Skeletal muscle satellite cell (primary cell): ENCODE measurements around the gene TNFRSF14.

ENCODE experiments used
- H3K27me3 ChIP-seq: 2 replicates; pipeline ENCODE4 v1.7.0; 2013; ENCODE audit warnings: low read length; ENCODE audit not compliant: control insufficient read depth, insufficient read depth
- H3K36me3 ChIP-seq: 2 replicates; pipeline ENCODE4 v1.7.0; 2013; ENCODE audit warnings: mild to moderate bottlenecking, control low read depth, low read length; ENCODE audit not compliant: insufficient read depth
- H3K4me1 ChIP-seq: 2 replicates; pipeline ENCODE4 v1.7.0; 2013; ENCODE audit warnings: low read length; ENCODE audit not compliant: control insufficient read depth, insufficient read depth
- H3K4me2 ChIP-seq: 2 replicates; pipeline ENCODE4 v1.7.0; 2013; ENCODE audit warnings: mild to moderate bottlenecking, low read length
- H3K4me3 ChIP-seq: 2 replicates; pipeline ENCODE4 v1.7.0; 2013; ENCODE audit warnings: low read length
- H3K9ac ChIP-seq: 2 replicates; pipeline ENCODE4 v1.7.0; 2013; ENCODE audit warnings: mild to moderate bottlenecking, low read depth, low read length, moderate library complexity
- H3K9me3 ChIP-seq: replicated peaks from 2 replicates; pipeline ENCODE4 v1.7.0; 2013; ENCODE audit warnings: mild to moderate bottlenecking, control low read depth, low read length

Gene TNFRSF14

GRCh38 chr1:2523891-2524609 lies 32.1 kb upstream of the TNFRSF14 start:
- H3K27me3 ChIP-seq = no peaks in the 10 kb centered on the region
- H3K36me3 ChIP-seq = peaks cover 22% of the 10 kb centered on the region
- peaks cover 44% of the 10 kb centered on the region for H3K4me1 ChIP-seq
- no peaks in the 10 kb centered on the region for H3K9me3 ChIP-seq
- H3K4me3 ChIP-seq = peak overlapping the region; percentile 98
- no peak overlapping the region for H3K9ac ChIP-seq
- peak overlapping the region; percentile 94 for H3K4me2 ChIP-seq

DNA sequence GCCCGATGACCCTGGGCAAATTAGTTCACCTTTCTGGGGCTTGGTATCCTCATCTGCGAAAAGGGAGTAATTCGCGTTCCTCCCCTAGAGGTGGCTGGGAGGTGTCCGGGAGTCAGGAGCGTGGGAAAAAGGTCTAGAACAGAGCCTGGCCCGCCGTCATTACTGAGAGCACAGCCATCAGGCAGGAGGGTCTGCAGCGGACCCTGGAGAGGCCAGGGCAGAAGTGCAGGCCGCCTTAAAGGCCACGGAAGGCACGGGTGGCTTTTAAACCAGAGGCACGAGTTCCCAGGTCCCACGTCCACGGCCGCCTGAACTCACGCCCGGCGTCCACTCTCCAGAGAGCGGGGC lies 30.6 kb upstream of the TNFRSF14 start:
- Histone ChIP-seq H3K27me3 (no peaks in the 10 kb centered on the region), H3K9me3 (no peaks in the 10 kb centered on the region), H3K36me3 (peaks cover 11% of the 10 kb centered on the region), H3K4me3 (peak overlapping the region; percentile 98), H3K4me2 (peak overlapping the region; percentile 94), H3K4me1 (peaks cover 50% of the 10 kb centered on the region), H3K9ac (peak overlapping the region; percentile 96)

- no peaks in the 10 kb centered on the region for H3K9me3 ChIP-seq
- peaks cover 56% of the 10 kb centered on the region for H3K4me1 ChIP-seq
- peaks cover 4% of the 10 kb centered on the region for H3K36me3 ChIP-seq
- peak within 1 kb of the TSS; percentile 98 for H3K4me3 ChIP-seq
- peak within 1 kb of the TSS; percentile 96 for H3K9ac ChIP-seq
- H3K27me3 ChIP-seq = no peaks in the 10 kb centered on the region
- H3K4me2 ChIP-seq = peak within 1 kb of the TSS; percentile 94
Observed at GRCh38 chr1:2525920-2526823, 30.0 kb upstream of the TNFRSF14 start, which contains the start of gene PANK4. PANK4 (minus strand) TSS chr1:2526596; CDS start chr1:2526587, 9 bp downstream.

GRCh38 chr1:2526824-2527555 lies 29.2 kb upstream of the TNFRSF14 start:
- peaks cover 63% of the 10 kb centered on the region for H3K4me1 ChIP-seq
- H3K27me3 ChIP-seq = no peaks in the 10 kb centered on the region
- peak overlapping the region; percentile 86 for H3K4me2 ChIP-seq
- no peak overlapping the region for H3K9ac ChIP-seq
- no peaks in the 10 kb centered on the region for H3K36me3 ChIP-seq
- H3K9me3 ChIP-seq = no peaks in the 10 kb centered on the region
- peak overlapping the region; percentile 98 for H3K4me3 ChIP-seq

GRCh38 chr1:2527556-2527860 lies 28.7 kb upstream of the TNFRSF14 start:
- Histone ChIP-seq H3K4me1 (peaks cover 68% of the 10 kb centered on the region), H3K4me3 (no peak overlapping the region), H3K9ac (no peak overlapping the region), H3K4me2 (no peak overlapping the region), H3K36me3 (no peaks in the 10 kb centered on the region), H3K9me3 (no peaks in the 10 kb centered on the region), H3K27me3 (no peaks in the 10 kb centered on the region)

DNA sequence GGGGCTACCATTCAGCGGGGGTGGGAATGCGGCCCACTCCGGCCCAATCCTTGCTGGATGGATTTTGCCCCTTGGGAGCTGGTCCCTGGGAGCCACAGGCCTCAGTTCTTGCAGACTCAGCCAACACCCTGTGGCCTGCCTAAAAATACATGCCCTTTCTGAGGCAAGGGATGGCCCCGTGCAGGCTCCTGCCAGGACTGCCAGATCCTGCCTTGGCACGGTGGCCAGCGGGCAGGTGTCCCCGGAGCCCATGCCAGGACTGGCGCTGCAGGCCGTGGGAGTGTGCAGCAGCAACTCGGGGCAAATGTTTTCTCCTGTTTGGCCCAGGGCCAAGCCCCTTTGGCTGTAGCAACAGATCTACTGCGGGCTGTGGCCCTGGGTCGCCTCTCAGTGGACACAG lies 28.2 kb upstream of the TNFRSF14 start:
- no peak overlapping the region for H3K4me3 ChIP-seq
- H3K9ac ChIP-seq = no peak overlapping the region
- no peak overlapping the region for H3K4me2 ChIP-seq
- no peaks in the 10 kb centered on the region for H3K27me3 ChIP-seq
- peaks cover 72% of the 10 kb centered on the region for H3K4me1 ChIP-seq
- no peaks in the 10 kb centered on the region for H3K9me3 ChIP-seq
- no peaks in the 10 kb centered on the region for H3K36me3 ChIP-seq

GRCh38 chr1:2528611-2528965 lies 27.6 kb upstream of the TNFRSF14 start:
- Histone ChIP-seq H3K9ac (no peak overlapping the region), H3K36me3 (no peaks in the 10 kb centered on the region), H3K9me3 (no peaks in the 10 kb centered on the region), H3K4me3 (no peak overlapping the region), H3K4me2 (peak overlapping the region; percentile 79), H3K4me1 (peaks cover 72% of the 10 kb centered on the region), H3K27me3 (no peaks in the 10 kb centered on the region)

DNA sequence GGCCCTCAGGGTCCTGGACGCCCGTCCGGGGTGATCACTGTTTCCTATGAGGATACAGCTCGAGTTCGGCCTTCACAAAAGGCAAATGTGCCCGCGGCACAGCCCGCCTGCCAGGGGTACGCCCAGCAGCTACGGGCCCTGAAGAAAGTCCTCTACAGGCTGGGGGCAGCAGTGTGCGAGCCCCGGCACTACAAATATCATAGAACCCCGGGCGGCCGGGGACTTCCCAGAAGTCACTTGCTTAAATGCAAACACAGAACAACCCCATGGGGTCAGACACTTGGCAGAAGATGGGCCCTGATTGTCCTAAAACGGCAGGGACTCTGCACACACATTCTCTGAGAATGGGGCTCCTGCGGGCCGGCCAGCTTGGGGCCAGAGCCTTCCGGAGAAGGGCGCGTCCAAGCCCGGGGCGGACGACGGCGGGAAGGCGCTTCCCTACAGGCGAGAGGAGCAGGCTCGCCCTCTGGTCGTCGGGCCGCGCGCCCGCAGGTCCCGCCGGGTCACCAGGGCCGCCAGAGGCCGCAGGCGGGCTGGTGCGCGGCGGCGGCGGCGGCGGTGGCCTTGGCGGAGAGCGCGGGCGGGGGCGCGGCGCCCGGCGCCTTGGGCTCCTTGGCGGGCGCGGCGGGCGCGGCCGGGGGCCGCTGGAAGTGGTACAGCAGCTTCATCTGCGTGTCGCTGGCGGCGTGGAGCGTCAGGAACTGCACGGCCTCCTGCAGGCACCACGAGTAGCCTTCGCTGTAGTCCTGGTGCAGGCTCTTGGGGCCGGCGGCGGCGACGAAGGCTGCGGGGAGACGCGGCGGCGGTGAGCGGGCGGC lies 27.0 kb upstream of the TNFRSF14 start:
- Histone ChIP-seq H3K36me3 (no peaks in the 10 kb centered on the region), H3K27me3 (no peaks in the 10 kb centered on the region), H3K4me1 (peaks cover 76% of the 10 kb centered on the region), H3K4me2 (peak overlapping the region; percentile 79), H3K9me3 (no peaks in the 10 kb centered on the region), H3K9ac (no peak overlapping the region), H3K4me3 (no peak overlapping the region)

GRCh38 chr1:2529784-2530512 lies 26.2 kb upstream of the TNFRSF14 start, which contains the start of gene HES5:
HES5 (minus strand) TSS chr1:2530263; CDS start chr1:2530164, 99 bp downstream.
- no peaks in the 10 kb centered on the region for H3K36me3 ChIP-seq

DNA sequence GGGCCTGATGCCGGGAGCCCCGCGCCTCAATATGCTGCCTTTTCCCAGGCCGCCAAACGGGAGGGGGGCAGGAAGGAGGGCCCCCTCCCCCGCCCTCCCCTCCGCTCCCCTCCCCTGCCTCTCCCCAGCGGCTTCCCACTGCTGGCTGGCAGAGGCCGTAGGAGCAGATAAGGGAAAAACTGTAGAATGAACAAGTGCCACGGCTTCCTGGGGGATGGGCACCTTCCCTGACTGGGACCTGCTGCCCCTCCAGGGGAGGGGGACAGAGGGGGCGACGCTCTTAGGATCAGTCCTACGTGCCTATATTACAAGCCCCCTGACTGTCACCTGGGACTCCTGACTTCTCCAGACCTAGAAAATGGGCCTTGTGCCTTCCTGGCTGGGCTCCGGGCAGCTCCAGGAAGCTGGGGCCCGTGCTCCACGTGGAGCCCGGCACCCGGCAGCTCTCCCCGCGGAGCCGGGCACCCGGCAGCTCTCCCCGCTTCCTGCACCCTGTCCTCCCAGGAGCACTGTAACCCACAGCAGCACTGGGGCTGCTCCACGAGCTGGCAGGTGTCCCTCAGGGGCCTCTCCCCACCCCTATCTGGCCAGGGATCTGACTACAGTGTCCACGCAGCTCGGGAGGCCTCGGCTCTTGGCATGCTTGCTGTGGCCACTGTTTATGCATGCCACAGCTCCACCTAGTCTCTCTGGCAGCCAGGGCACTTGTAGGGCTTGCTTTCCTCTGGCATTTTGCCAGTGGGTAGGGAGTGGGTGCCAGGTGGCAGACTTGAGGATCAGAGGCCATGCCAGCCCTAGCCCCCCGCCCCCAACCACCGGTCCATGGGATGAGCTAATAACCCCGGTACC lies 25.4 kb upstream of the TNFRSF14 start:
- Histone ChIP-seq H3K36me3 (no peaks in the 10 kb centered on the region), H3K9ac (no peak overlapping the region), H3K4me3 (no peak overlapping the region), H3K4me1 (peaks cover 79% of the 10 kb centered on the region), H3K27me3 (no peaks in the 10 kb centered on the region), H3K4me2 (peak overlapping the region; percentile 79), H3K9me3 (no peaks in the 10 kb centered on the region)

More at GRCh38 chr1:2529784-2530512, 26.2 kb upstream of the TNFRSF14 start, which contains the start of gene HES5:
- peaks cover 77% of the 10 kb centered on the region for H3K4me1 ChIP-seq
- H3K9me3 ChIP-seq = no peaks in the 10 kb centered on the region
- H3K4me3 ChIP-seq = peak within 1 kb of the TSS; percentile 44
- H3K9ac ChIP-seq = no peak within 1 kb of the TSS
- peak within 1 kb of the TSS; percentile 79 for H3K4me2 ChIP-seq
- H3K27me3 ChIP-seq = no peaks in the 10 kb centered on the region
